Erythroblast (primary cell): ENCODE results near the gene S100G.

Experiments used
- GATA1 ChIP-seq: IDR thresholded peaks from 2 replicates; pipeline ENCODE4 v1.6.1; 2011; ENCODE audit warnings: low read depth, mild to moderate bottlenecking, control low read depth, low read length, moderate library complexity
- POLR2A ChIP-seq: IDR thresholded peaks from 2 replicates; pipeline ENCODE4 v1.6.1; 2011; ENCODE audit warnings: mild to moderate bottlenecking, low read length

DNA sequence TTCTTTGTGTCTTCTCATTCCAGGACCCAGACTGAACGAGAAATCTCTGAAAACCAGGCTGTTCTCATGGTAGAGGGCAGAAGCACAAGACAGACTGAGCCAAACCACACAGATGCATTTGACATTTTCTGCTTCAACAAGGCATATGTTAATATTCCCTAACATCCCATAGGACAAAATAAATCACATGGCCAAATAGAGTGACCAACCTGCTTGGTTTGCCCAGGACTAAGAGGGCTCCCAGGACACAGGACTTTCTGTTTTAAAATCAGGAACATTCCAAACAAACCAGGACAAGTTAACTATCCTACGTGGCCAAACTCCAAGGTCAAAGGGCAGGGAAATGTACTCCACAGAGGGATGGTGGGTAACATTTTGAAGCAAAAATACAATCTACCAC is 50.8 kb downstream of the S100G start:
- TF ChIP-seq POLR2A: no peak
- TF ChIP-seq GATA1: no peak
